Measurements from ENCODE around the gene KRT33B.
"Not testable (repeated sequence)": the region's sequence is repeated elsewhere in the genome, so short reads cannot be mapped to it uniquely, and the experiment has no call there.

The KRT33B gene

DNA sequence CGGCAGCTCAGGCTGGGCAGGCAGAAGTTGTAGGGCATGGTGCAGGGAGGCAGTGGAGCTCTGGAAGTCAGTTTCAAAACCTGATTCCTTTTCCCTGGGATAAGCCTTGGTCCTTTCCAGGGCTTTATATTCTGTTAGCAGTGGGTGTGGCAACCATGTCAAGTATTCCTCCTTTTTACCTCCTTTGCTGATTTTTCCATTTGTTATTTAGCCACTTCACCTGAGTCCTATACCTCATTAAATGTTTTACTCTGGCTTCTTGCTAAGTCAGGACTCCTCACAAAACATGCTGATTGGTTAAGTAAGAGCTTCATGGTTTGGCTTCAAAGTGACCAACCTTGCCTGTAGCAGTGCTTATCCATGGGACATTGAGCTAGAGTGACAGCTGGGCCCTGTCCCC, at the start of gene KRT33B:
Gene KRT33B (minus strand): TSS at position 101 of the 400 bp plus-strand sequence. CDS start 63 bp downstream, at position 38.
- no peak for DNase-seq (ENCODE audit: low read depth, low spot score)

DNA sequence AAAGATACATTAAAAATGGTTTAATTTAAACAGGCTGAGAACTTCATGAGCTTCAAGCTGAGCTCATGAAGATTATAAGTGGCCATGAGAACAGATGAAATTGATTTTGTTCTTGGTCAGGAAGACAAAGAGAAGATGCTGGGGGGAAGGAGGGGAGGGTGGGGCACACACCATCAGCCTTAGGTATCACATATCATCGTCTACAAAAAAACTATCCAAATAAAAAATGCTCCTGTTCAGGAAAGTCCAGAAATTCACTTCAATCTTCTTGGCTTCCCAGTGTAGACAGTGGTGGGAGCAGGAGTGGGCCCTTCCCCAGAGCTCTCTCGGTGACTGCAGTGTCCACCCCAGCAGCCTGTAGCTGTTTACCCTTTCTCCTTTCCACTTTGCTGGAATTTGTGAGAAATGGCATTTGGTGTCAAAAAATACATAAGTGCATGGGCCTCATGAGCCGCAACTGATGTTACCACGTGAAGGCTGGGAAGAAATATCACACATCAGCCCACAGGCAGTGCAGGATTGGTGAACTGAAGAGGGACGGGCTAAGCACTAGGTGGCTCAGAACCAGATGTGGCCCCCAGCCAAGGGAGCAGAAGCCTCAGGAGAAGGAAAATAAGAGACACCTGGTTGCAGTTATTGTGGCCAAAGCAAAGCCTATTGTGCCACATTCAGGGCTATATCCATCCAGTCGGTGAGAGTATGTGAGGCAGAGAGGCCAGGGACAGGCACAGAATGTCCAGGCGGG, 48.7 kb upstream of the KRT33B start:
- no peak for DNase-seq (ENCODE audit: low read depth, low spot score)

DNA sequence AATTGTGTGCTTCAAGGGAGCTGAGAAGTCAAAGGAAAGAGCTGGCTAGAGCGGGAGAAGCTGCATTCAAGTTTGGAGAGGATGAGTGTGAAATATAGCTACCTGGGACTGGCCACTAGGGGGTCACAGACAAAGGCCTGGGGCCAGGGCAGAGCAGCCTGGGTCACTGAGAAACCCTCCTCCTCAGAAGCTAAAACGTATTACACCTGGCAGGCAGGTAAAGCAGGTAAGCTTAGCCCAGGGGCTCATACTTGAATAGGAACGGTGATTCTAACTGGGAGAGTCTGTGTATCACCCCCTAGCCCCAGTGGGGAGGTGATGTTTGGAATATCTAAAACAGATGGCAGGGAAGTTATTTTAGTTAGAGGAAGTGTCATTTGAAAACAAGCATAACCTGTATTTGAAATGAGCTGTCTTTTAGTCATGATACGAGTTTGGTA, 48.0 kb upstream of the KRT33B start:
- DNase-seq (ENCODE audit: low read depth, low spot score): no peak

DNA sequence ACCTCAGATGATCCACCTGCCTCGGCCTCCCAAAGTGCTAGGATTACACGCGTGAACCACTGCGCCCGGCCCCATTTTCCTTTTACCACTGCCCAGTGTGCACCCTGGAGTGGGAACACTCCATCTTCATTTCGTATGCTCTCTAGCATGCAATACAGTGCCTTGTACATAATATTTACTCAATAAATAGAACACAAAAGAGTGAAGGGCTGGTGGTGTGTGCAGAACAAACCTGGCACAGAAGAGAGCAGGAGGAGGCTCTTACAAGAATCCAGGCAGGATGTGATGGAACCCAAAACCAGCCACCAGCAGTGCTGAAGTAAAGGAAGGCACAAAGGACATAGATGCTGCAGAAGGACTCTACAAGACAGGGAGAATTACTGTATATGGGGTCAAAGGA, 47.5 kb upstream of the KRT33B start:
- no peak for DNase-seq (ENCODE audit: low read depth, low spot score)

DNA sequence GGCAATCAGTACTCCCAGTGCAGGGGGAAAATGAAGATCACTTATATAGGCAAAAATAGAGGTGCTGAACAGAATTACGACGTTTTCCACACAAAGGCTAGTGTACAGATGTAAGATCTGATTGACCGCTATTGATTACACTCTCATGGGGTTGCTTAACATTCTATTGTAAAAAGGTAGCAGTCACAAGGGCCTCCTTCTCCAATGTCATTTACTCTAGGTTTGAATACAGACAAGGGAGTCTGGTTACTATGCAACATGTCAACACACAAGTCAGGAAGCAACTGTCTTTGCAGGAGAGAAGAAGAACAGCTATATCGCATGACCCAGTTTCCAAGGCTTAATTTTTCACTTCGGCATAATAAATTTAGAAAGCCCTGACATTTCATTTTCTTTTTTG, 46.9 kb upstream of the KRT33B start:
- DNase-seq (ENCODE audit: low read depth, low spot score): no peak

DNA sequence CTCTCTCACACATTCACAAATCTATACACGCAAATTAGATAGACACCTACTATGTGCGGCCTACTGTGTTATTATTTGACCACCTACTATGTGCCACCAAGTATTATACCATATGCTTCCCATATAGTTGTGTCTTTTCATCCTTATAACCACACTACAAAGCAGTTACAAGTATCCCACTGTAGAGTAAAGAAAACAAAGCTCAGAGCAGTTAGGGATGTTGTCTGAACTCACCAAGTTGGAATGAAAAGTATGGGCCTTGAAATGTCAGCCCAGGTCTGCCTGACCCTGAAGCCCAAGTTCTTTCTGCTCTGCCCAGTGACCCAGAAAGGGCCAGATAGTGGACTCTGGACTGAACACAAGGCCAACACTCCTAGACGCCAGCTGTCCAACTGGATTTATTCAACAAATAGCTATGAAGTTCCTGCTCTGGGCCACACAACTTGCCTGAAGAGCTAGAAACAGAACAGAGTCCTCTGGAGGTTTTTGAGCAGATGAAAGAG, 46.3 kb upstream of the KRT33B start:
- no peak for DNase-seq (ENCODE audit: low read depth, low spot score)

DNA sequence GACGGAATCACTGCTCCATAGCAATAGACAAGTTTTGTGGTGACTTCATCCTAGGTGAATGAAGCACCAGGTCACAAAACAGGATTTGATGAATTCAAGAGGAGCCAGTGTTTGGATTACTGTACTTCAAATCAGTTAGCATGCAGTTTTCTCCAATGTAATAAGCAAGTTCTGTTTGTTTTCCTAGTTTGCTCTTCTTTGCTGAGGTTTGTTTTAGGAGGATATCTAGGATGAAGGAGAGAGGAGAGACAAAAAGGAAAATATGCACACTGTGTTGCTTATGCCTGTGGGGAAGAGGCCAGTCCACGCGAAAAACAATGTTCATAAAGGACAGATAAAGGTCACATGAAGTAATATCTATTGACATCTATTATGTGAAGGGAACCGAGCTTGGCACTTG, 45.8 kb upstream of the KRT33B start:
- no peak for DNase-seq (ENCODE audit: low read depth, low spot score)

DNA sequence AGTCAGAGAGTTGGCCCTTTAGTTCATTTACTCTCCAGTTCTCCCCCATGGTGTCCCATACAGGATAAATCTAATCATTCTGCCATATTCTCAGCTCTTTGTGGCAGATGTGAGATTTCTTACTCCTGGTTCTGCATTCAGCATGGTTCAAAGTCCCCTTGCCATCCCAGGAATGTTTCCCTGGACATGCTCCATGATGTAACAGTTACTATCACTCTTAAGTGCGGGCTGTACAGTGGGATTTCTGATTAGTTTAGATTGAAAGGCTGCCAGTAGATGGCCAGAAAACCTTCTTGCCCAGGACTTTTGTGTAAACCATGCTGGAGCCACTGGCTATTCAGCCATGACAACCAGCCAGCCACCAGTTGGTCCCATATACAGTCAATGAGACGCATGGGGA, 44.4 kb upstream of the KRT33B start:
- DNase-seq (ENCODE audit: low read depth, low spot score): no peak

DNA sequence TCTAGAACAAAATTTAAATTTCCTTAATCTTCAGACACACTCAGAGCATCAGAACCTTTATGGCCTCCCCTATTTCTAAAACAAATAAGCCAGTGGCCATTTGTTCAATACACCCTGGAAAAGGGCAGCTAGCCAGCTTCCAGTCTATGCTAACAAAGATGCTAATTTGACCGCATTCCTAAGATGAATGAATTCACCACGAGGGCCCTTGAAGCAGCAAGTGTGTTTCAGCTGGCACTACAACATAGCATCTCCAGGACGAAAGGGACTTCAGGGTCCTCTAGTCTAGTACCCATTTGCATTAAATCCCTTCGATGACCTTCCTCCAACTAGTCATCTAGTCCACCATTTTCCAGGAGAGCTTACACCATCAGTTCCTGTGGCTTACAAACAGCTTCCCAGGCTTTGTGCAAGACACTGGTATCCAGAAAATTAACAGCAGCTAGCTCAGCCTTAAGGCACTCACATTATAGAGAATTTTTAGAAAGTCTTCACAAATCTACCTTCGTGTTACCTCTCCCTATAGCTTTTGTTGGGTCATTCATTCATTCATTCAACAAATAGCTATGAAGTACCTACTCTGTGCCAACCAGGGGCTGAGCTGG, 43.8 kb upstream of the KRT33B start:
- no peak for DNase-seq (ENCODE audit: low read depth, low spot score)

DNA sequence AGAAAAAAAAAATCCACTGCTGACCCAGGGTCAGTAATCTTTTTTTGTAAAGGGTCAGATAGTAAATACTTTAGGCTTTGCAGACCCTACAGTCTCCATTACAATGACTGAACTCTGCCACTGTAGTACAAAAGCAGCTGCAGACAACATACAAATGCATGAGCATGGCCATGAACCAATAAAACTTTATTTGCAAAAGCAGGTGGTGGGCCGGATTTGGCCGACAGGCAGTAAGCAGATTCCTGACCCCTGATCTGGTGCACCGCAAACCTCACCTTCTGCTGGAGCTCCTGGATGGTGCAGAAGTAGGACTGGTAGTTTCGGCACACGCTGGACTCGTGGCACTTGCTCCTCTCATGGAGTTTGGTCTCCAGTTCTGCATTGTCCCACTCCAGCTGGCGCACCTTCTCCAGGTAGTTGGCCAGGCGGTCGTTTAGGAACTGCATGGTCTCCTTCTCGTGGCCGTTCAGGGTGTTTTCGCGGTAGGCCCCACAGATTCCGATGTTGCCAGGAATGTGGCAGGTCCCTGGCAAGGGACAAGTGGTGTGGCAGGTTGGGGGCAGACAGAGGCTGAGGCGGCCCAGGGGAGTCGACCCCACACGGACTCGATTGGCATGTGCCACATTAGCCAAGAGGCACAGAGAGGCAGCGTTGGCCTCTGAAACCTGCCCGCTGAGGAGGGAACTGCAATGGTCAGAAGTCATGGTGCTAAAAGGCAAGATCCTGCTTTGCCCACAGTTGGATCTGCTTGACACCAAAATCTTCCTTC, 41.6 kb upstream of the KRT33B start:
- DNase-seq (ENCODE audit: low read depth, low spot score): no peak

DNA sequence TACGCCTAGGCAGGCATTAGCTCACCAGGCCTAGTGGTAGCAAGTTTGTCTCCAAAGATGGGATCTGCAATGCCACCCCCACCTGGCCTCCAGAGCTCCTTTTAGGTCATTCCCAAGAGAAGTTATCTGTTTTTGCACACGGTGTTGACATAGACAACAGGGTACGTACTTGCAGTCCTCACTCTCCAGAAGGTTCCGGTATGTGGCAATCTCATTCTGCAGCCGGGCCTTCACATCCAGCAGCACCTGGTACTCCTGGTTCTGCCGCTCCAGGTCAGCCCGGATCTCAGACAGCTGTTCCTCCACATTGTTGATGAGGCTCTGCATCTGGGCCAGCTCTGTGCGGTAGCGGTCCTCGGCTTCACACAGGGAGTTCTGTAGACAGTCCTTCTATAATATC, 37.6 kb upstream of the KRT33B start:
- DNase-seq (ENCODE audit: low read depth, low spot score): no peak

DNA sequence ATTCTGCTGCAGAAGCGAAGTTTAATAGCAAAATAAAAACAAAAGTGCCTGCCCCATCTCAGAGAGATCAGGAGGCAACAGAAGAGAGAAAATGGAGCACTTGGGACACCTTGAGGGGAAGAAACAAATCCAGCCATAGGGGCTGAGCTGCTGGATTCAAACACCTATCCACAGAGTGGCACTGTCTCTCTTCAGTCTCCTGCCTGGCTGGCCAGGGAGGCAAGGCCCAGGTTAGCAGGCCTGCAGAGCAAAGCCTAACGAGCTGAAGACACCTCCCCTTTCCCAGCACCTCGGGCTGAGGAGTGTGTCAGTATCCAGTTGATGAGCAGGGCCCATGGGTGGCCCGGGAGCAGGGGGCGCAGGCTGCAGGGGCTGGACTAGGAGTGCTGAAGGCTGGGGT, 36.6 kb upstream of the KRT33B start:
- no peak for DNase-seq (ENCODE audit: low read depth, low spot score)

DNA sequence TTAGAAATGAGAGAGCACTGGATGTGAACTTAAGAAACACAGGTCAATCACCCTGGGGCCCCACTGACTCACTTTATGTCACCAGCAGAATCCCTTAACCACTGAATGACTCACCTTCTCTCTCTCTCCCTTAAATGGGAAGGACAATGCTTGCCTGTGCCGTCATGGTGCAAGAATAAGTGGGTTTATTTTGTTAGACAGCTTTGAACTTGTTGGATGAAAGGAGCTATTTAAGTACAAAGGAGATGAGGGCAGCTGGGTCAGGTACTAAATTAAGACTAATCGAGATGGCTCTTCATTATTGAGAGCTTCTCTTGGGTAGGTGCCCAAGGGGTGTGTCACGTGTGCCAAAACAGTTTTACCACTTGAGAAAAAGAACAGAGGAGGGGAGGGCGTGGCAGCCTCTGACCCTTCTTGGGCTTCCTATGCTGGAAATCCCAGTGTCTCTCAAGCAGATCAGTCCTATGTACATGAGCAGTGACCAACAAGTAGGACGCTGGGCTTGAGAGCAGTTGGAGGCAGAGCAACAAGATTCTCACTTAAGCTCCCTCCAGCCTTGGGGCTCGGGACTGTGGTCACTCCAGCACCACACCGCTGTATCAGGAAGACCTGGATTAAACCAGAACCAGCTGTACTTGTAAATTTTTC, 34.5 kb upstream of the KRT33B start:
- no peak for DNase-seq (ENCODE audit: low read depth, low spot score)

DNA sequence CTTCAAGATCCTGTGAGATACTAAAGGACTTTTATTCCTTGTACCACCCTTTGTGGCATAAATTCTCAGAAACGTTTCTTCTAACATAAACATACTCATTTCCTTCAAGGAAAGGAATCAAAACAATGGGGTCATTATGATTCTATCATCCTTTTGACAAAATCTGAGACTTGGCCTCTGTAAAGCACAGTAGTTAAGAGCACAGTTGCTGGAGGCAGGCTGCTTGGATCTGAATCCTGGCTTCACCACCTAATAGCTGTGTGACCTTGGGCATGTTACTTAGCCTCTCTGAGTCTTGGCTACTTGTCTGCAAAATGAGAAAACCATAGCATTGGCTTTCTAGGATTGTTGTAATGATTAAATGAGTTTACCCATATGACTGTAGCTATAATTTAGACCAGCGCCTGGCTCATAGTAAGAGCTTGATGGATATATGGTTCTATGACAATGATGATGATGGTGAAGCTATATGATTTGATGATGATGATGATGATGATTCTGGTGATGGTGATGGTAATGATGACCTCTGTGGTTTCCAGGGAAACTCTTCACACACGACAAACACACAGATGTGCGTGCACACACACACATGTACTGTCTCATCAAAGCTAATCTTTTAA, 33.9 kb upstream of the KRT33B start:
- no peak for DNase-seq (ENCODE audit: low read depth, low spot score)

DNA sequence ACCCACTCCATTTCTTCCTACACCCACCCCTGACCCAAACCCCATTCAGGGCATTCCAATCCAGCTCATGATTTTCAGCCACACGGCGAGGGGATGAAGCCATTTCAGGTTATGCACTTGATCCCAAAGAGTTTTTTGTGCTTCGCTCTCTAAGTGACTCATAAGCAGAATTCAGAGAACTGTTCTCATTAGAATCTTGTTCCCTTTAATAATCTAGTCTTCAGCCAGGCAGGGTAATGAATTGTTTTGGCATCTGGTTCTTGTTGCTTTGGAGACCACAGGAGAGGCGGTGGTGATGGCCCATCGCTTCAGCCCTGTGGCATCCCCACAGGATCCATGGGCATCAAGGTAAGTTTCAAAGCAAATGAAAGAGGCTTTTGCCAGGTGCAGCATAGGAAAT, 32.5 kb upstream of the KRT33B start:
- DNase-seq (ENCODE audit: low read depth, low spot score): no peak

DNA sequence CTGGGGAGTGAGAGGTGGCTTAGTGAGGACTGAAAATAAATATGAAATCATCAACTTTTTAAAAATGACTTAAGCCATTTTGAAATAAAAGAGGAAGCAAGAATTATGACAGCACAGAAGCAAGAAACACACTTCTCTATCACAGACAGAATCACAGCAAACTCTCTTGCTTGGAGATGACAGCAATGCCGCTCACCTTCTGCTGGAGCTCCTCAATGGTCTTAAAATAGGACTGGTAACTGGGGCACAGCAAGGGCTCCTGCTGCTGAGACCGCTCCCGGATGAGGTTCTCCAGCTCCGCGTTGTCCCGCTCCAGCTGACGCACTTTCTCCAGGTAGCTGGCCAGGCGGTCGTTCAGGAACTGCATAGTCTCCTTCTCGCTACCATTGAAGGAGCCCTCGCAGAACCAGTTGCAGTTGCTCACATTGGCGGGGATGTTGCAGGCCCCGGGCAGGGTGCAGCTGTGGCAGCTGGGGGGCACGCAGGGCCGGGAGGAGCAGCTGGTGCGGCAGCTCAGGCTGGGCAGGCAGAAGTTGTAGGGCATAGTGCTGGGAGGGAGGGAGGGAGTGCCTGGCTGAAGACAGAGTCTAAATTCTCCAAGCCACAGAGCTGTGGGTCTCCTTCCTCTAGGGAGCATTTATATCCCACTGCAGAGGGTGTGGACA, 27.5 kb upstream of the KRT33B start, which contains the start of gene KRT31:
Gene KRT31 (minus strand): TSS at position 613 of the 665 bp plus-strand sequence. CDS start 69 bp downstream, at position 544.
- DNase-seq (ENCODE audit: low read depth, low spot score): no peak

DNA sequence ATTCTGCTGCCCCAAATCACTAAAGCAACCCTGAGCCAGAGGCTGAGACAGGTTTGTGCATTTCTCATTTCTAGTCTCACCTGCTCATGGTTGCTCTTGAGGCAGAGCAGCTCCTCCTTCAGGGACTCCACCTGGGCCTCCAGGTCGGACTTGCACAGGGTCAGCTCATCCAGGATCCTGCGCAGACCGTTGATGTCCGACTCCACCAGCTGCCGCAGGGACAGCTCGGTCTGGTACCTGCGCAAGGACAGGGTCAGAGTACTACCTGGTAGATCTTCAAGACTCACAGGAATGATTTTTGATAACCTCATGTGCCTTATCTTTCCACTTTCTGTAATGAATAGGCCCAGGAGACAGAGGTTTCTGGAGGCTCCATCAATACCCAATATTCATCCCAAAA, 26.7 kb upstream of the KRT33B start:
- DNase-seq (ENCODE audit: low read depth, low spot score): no peak

DNA sequence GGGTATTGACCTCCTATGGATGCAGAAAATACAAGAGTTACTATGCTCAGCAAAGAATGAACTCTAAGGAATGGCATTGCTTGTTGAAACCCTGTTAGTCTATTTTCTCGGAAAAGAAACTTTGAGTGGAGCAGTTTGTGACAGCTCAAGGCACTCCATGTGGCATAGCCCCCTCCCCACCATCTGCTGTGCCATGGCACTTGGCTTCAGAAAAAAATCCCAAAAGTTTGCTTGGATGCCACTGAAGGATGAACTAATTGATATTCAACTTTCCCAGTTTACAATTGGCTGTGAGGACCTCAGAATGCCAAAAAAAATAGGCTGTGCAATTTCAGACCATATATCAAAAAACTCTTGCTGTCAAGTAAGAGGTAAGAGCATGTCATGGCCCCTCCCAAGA, 26.0 kb upstream of the KRT33B start:
- no peak for DNase-seq (ENCODE audit: low read depth, low spot score)

DNA sequence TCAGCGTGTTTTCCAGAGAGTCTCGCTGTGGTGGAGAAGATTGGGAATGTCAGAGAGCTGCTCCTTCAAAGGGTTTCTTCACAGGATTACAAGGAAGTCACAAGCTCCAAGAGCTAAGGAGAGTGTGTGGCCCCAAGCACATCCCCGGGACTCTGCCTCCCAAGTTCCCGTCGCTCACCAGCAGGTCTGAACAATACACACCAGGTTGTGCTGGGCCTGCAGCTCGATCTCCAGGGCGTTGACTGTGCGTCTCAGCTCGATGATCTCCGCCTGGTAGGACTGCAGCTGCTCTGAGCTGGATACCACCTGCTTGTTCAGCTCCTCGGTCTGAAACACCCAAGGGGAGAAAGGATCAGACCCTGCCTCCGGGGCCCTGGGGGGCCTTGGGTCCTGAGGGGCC, 25.4 kb upstream of the KRT33B start:
- DNase-seq (ENCODE audit: low read depth, low spot score): not testable (repeated sequence)

DNA sequence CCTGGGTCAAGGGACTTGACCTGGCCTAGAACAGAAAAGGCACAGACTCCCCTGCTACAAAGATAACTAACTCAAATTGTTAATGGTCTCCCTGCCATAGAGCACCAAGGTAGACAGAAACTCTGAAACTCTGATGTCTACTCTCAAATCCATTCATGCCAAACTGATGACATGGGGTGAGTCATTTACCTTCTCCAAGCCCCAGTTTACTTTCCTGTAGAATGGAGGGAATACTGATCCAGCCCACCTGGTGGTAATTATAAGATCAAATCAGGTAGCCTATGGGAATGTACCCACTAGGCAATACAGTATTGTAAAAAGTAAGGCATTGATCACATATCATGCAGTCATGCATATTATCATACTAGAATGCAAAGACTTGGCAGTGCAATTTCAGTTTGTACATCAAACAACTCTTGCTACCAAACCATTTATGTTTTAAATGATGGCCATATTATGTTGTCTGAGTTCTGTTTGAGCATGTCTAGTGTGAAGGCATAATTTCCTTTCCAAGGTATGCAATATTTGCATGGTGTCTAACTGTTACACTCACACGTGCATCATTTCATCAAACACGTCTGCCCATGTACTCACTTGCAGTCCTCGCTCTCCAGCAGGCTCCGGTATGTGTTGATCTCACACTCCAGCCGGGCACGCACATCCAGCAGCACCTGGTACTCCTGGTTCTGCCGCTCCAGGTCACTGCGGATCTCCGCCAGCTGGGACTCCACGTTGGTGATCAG, 24.8 kb upstream of the KRT33B start:
- DNase-seq (ENCODE audit: low read depth, low spot score): no peak

Measured in smooth muscle cell of the brain vasculature (primary cell).